Measurements from ENCODE around the gene EYA2.

Gene EYA2

GRCh38 chr20:47152068-47152467 is 257.4 kb downstream of the EYA2 start:
- TF ChIP-seq CTCF (IDR thresholded peaks at IDR 0.05; ENCODE audit: insufficient read depth, low read depth, low read length, missing control alignments): no peak
- H3K4me3 ChIP-seq (ENCODE audit: low read length): no peak overlapping the region
- DNase-seq (ENCODE audit: low read depth): no peak

- TF ChIP-seq CTCF (IDR thresholded peaks at IDR 0.05; ENCODE audit: insufficient read depth, low read depth, low read length, missing control alignments): no peak
- no peak overlapping the region for H3K4me3 ChIP-seq (ENCODE audit: low read length)
Observed at GRCh38 chr20:47154089-47154488, 259.4 kb downstream of the EYA2 start.

GRCh38 chr20:47156301-47157137 is 261.9 kb downstream of the EYA2 start:
- no peak overlapping the region for H3K4me3 ChIP-seq (ENCODE audit: low read length)
- no peak for TF ChIP-seq CTCF (IDR thresholded peaks at IDR 0.05; ENCODE audit: insufficient read depth, low read depth, low read length, missing control alignments)
- DNase-seq (ENCODE audit: low read depth): no peak

More at GRCh38 chr20:47154089-47154488, 259.4 kb downstream of the EYA2 start:
- no peak for DNase-seq (ENCODE audit: low read depth)

- TF ChIP-seq CTCF (IDR thresholded peaks at IDR 0.05; ENCODE audit: insufficient read depth, low read depth, low read length, missing control alignments): no peak
- no peak overlapping the region for H3K4me3 ChIP-seq (ENCODE audit: low read length)
- DNase-seq (ENCODE audit: low read depth): no peak
Observed at GRCh38 chr20:47159166-47159565, 264.5 kb downstream of the EYA2 start.

- no peak for DNase-seq (ENCODE audit: low read depth)
- no peak for TF ChIP-seq CTCF (IDR thresholded peaks at IDR 0.05; ENCODE audit: insufficient read depth, low read depth, low read length, missing control alignments)
- no peak overlapping the region for H3K4me3 ChIP-seq (ENCODE audit: low read length)
Observed at GRCh38 chr20:47160240-47160639, 265.6 kb downstream of the EYA2 start.

- no peak for TF ChIP-seq CTCF (IDR thresholded peaks at IDR 0.05; ENCODE audit: insufficient read depth, low read depth, low read length, missing control alignments)
- H3K4me3 ChIP-seq (ENCODE audit: low read length): no peak overlapping the region
- no peak for DNase-seq (ENCODE audit: low read depth)
Observed at GRCh38 chr20:47160992-47161391, 266.3 kb downstream of the EYA2 start.

- no peak for DNase-seq (ENCODE audit: low read depth)
- TF ChIP-seq CTCF (IDR thresholded peaks at IDR 0.05; ENCODE audit: insufficient read depth, low read depth, low read length, missing control alignments): no peak
- no peak overlapping the region for H3K4me3 ChIP-seq (ENCODE audit: low read length)
Observed at GRCh38 chr20:47161411-47161810, 266.8 kb downstream of the EYA2 start.

Measured in epithelial cell of esophagus (primary cell).